ENCODE results near the gene SBNO1. TPM values are rescaled to one million over a fixed set of nuclear protein-coding genes. Genes with fewer than 3 reads are reported as not detected.

The SBNO1 gene
- total and polyA plus RNA-seq, 2 donors (not counting 3 experiments of a cell fraction or from before 2014, with no cell fraction given) = 4.8 to 34.2 TPM

- TF ChIP-seq EZH2 (IDR thresholded peaks at IDR 0.05; ENCODE audit: borderline replicate concordance, low read depth, low read length, severe bottlenecking) = no peak
- TF ChIP-seq MAX (IDR thresholded peaks at IDR 0.05; ENCODE audit: insufficient read depth, insufficient read length) = no peak
- no peak for TF ChIP-seq POLR2AphosphoS5 (IDR thresholded peaks at IDR 0.05; ENCODE audit: insufficient read depth, low read depth, low read length)
- no peak for TF ChIP-seq CTCF (IDR thresholded peaks at IDR 0.05; ENCODE audit: extremely low read depth in 1 of 2, insufficient read depth in 1 of 2, low read depth in 1 of 2, low read length in 2 of 2)
- TF ChIP-seq MYC (IDR thresholded peaks at IDR 0.05; ENCODE audit: low read depth, low read length) = no peak
- TF ChIP-seq POLR2A (IDR thresholded peaks at IDR 0.05; ENCODE audit: low read depth, low read length) = no peak
- TF ChIP-seq FOS (IDR thresholded peaks at IDR 0.05; ENCODE audit: borderline replicate concordance, insufficient read depth, low read length) = no peak
- TF ChIP-seq GATA2 (IDR thresholded peaks at IDR 0.05; ENCODE audit: insufficient read depth, insufficient read length, low read depth, low read length) = no peak
- TF ChIP-seq JUN (IDR thresholded peaks at IDR 0.05; ENCODE audit: borderline replicate concordance, insufficient read depth, insufficient read length, low read depth) = no peak
These were observed 83.7 kb downstream of the SBNO1 start for GRCh38 chr12:123280971-123281370.

More at GRCh38 chr12:123280971-123281370, 83.7 kb downstream of the SBNO1 start:
- H4K20me1 ChIP-seq (replicated peaks; ENCODE audit: control insufficient read depth, extremely low read depth, insufficient read depth, low read length) = no peaks in the 10 kb centered on the region
- H3K4me1 ChIP-seq (ENCODE audit: control insufficient read depth, extremely low read depth, insufficient read depth, low read length) = peaks cover 11% of the 10 kb centered on the region
- CTCF ChIA-PET = interaction anchor here (1.4 kb wide), 1 partner anchor 301 kb away, joined by 3 read pairs; no protein-coding TSS in a partner anchor
- no peak for FAIRE-seq
- POLR2A ChIA-PET = no interaction called here
- H3K9ac ChIP-seq (replicated peaks; ENCODE audit: extremely low read depth, insufficient read depth, low read length) = no peak overlapping the region
- no peak overlapping the region for H3K4me3 ChIP-seq (replicated peaks in 1 of 3; ENCODE audit: insufficient read depth in 1 of 3, low read depth in 1 of 3, low read length in 3 of 3)
- no peak overlapping the region for H3K27ac ChIP-seq (ENCODE audit: insufficient read depth, low read depth, low read length)
- H2AFZ ChIP-seq (ENCODE audit: low read depth, low read length) = no peak overlapping the region
- H3K4me2 ChIP-seq (ENCODE audit: insufficient read depth, low read length) = no peak overlapping the region
- no peaks in the 10 kb centered on the region for H3K27me3 ChIP-seq (ENCODE audit: control insufficient read depth in 2 of 2, insufficient read depth in 2 of 2, low read length in 2 of 2)
- no peaks in the 10 kb centered on the region for H3K36me3 ChIP-seq (ENCODE audit: control insufficient read depth in 2 of 2, extremely low read depth in 1 of 2, insufficient read depth in 2 of 2, low read length in 2 of 2)
- no peak for DNase-seq (ENCODE audit: low read depth, low spot score)
- H3K9me3 ChIP-seq (replicated peaks; ENCODE audit: control insufficient read depth, insufficient read depth, low read length) = no peaks in the 10 kb centered on the region
- dilution Hi-C loops (cut with MboI; ENCODE audit: extremely low pct_ligation_motif_present, low sequenced_read_pairs) (loop anchor here (25.0 kb wide), 1 partner anchor 331 kb away; the partner anchor contains the start of gene DDX55), intact Hi-C loops (cut with micrococcal nuclease) (no loop called here)
- H3K9me1 ChIP-seq (replicated peaks; ENCODE audit: control insufficient read depth, extremely low read depth, insufficient read depth, low read length) = no peaks in the 10 kb centered on the region
- H3K79me2 ChIP-seq (ENCODE audit: control insufficient read depth, insufficient read depth, low read length) = no peaks in the 10 kb centered on the region
- no TSS peak for BruUV-seq (replicated peaks)
